ENCODE measurements around the gene SFT2D3. TPM values are rescaled to one million over a fixed set of nuclear protein-coding genes. Genes with fewer than 3 reads are reported as not detected.

Gene SFT2D3
- total RNA-seq, 2 experiments from 2014 or later, result 3.5 TPM

GRCh38 chr2:127733113-127733815 lies 32.0 kb downstream of the SFT2D3 start:
- CTCF ChIA-PET, result no interaction called here
- POLR2A ChIA-PET, result no interaction called here

GRCh38 chr2:127733816-127734537 lies 32.7 kb downstream of the SFT2D3 start:
- CTCF ChIA-PET, result no interaction called here
- POLR2A ChIA-PET, result no interaction called here

- ChIA-PET POLR2A (no interaction called here), CTCF (no interaction called here)
These were observed 33.7 kb downstream of the SFT2D3 start for GRCh38 chr2:127735044-127735443.

- ChIA-PET CTCF (no interaction called here), POLR2A (no interaction called here)
These were observed 34.5 kb downstream of the SFT2D3 start for GRCh38 chr2:127735537-127736399.

GRCh38 chr2:127737892-127738291 lies 36.6 kb downstream of the SFT2D3 start:
- POLR2A ChIA-PET, result no interaction called here
- CTCF ChIA-PET, result no interaction called here

GRCh38 chr2:127739800-127740199 lies 38.5 kb downstream of the SFT2D3 start:
- CTCF ChIA-PET, result no interaction called here
- POLR2A ChIA-PET, result no interaction called here

- CTCF ChIA-PET, result no interaction called here
- POLR2A ChIA-PET, result no interaction called here
These were observed 39.5 kb downstream of the SFT2D3 start for GRCh38 chr2:127740665-127741288.

GRCh38 chr2:127743477-127744026 lies 42.3 kb downstream of the SFT2D3 start:
- CTCF ChIA-PET, result no interaction called here
- POLR2A ChIA-PET, result interaction anchor here (0.6 kb wide), 1 partner anchor 94 kb away, joined by 3 read pairs; no protein-coding TSS in a partner anchor

- CTCF ChIA-PET, result no interaction called here
- POLR2A ChIA-PET, result interaction anchor here (0.6 kb wide), 1 partner anchor 44 kb away, joined by 4 read pairs; no protein-coding TSS in a partner anchor
These were observed 46.3 kb downstream of the SFT2D3 start for GRCh38 chr2:127747621-127748020.

GRCh38 chr2:127749537-127749936 lies 48.2 kb downstream of the SFT2D3 start:
- ChIA-PET CTCF (interaction anchor here (0.7 kb wide), 1 partner anchor 34 kb away, joined by 3 read pairs; no protein-coding TSS in a partner anchor), POLR2A (interaction anchor here (0.7 kb wide), 1 partner anchor 47 kb away, joined by 8 read pairs; no protein-coding TSS in a partner anchor)

GRCh38 chr2:127753374-127753773 lies 52.1 kb downstream of the SFT2D3 start:
- CTCF ChIA-PET, result no interaction called here
- POLR2A ChIA-PET, result no interaction called here

GRCh38 chr2:127754186-127754585 lies 52.9 kb downstream of the SFT2D3 start:
- ChIA-PET CTCF (no interaction called here), POLR2A (no interaction called here)

Other genes with a start within 250 kb of the SFT2D3 start
- 10 to 100 TPM; 52.5 to 56.6 TPM for gene IWS1, start 175.0 kb upstream of the SFT2D3 start, total RNA-seq
- gene MYO7B, start 165.8 kb upstream of the SFT2D3 start, total RNA-seq, result under 1 TPM; 0.15 to 0.17 TPM
- gene GPR17, start 55.3 kb upstream of the SFT2D3 start, total RNA-seq, result not detected
- 1 to 10 TPM; 7.6 to 8.3 TPM for gene LIMS2, start 26.0 kb upstream of the SFT2D3 start, total RNA-seq
- gene WDR33, start 109.7 kb downstream of the SFT2D3 start, total RNA-seq, result 10 to 100 TPM; 75.5 to 80.3 TPM
- gene POLR2D, start 156.7 kb downstream of the SFT2D3 start, total RNA-seq, result 10 to 100 TPM; 93.7 to 95.9 TPM
- gene AMMECR1L, start 184.5 kb downstream of the SFT2D3 start, total RNA-seq, result 10 to 100 TPM; 22.1 to 22.6 TPM